Fibroblast of lung (primary cell): ENCODE results near the gene SERPINB7. TPM values are rescaled to one million over a fixed set of nuclear protein-coding genes. Genes with fewer than 3 reads are reported as not detected.

Experiments used
- DNase-seq, 2 donors: peaks; one replicate each; pipeline versions ENCODE4 v3.0.0 to v3.0.0-alpha.2; 2010; ENCODE audit warnings: low read depth in 2 of 2
- H2AFZ ChIP-seq: 2 replicates; pipeline ENCODE4 v1.5.1; 2012; ENCODE audit warnings: low read length, control low read depth, inconsistent platforms
- H3K27ac ChIP-seq: 2 replicates; pipeline ENCODE4 v1.5.1; 2011; ENCODE audit warnings: low read length, control low read depth; ENCODE audit not compliant: insufficient read depth
- H3K27me3 ChIP-seq: 2 replicates; pipeline ENCODE4 v1.5.1; 2011; ENCODE audit warnings: mild to moderate bottlenecking, low read length; ENCODE audit not compliant: control insufficient read depth, insufficient read depth
- H3K36me3 ChIP-seq: 2 replicates; pipeline ENCODE4 v1.5.1; 2011; ENCODE audit warnings: low read length; ENCODE audit not compliant: control insufficient read depth, insufficient read depth
- H3K4me1 ChIP-seq: 2 replicates; pipeline ENCODE4 v1.5.1; 2011; ENCODE audit warnings: low read length; ENCODE audit not compliant: control insufficient read depth, insufficient read depth; ENCODE audit errors: extremely low read depth
- H3K4me2 ChIP-seq: 2 replicates; pipeline ENCODE4 v1.5.1; 2011; ENCODE audit warnings: low read length, control low read depth; ENCODE audit not compliant: insufficient read depth; ENCODE audit errors: extremely low read depth
- H3K4me3 ChIP-seq, 4 experiments: fragments of 200-600 bp in 1 of 4; sonication (generic) in 1 of 4; replicated peaks in 1 of 4; 2 replicates each; pipeline ENCODE4 v1.5.1; 2011 to 2016; ENCODE audit warnings: low read length in 4 of 4, low read depth in 3 of 4, mild to moderate bottlenecking in 3 of 4, control low read depth in 2 of 4, inconsistent platforms in 1 of 4, mixed read lengths in 1 of 4; ENCODE audit not compliant: insufficient read depth in 1 of 4; ENCODE audit errors: control extremely low read depth in 1 of 4
- H3K79me2 ChIP-seq: 2 replicates; pipeline ENCODE4 v1.5.1; 2012; ENCODE audit warnings: mild to moderate bottlenecking, low read length, inconsistent platforms; ENCODE audit not compliant: control insufficient read depth, insufficient read depth
- H3K9ac ChIP-seq: 2 replicates; pipeline ENCODE4 v1.5.1; 2011; ENCODE audit warnings: mild to moderate bottlenecking, low read length, control low read depth; ENCODE audit not compliant: insufficient read depth
- H3K9me3 ChIP-seq: 2 replicates; pipeline ENCODE4 v1.5.1; 2012; ENCODE audit warnings: low read depth, low read length; ENCODE audit not compliant: control insufficient read depth, insufficient read depth
- H4K20me1 ChIP-seq: 2 replicates; pipeline ENCODE4 v1.5.1; 2011; ENCODE audit warnings: low read length; ENCODE audit not compliant: control insufficient read depth, insufficient read depth; ENCODE audit errors: extremely low read depth
- EZH2 ChIP-seq: IDR thresholded peaks from 2 replicates; pipeline ENCODE4 v1.5.1; 2012; ENCODE audit warnings: low read length, control low read depth, mild to moderate bottlenecking; ENCODE audit errors: missing control alignments
- polyA plus RNA-seq, 2 donors: library from polyadenylated mRNA; depleted of rRNA in 1 of 2; stranded (reverse) in 1 of 2; unstranded in 1 of 2; fragments of >200 nt; gene quantifications; 2 replicates each; pipeline ENCODE4 v1.2.1, GENCODE V29; 2011 to 2012; ENCODE audit warnings: missing spikeins in 1 of 2
- total RNA-seq: library from RNA; depleted of rRNA; stranded (reverse); fragments of >200 nt; gene quantifications from 2 replicates; pipeline ENCODE4 v1.2.1, GENCODE V29; 2014
- TF ChIP-seq, protein P1 (sequence below), 2 donors: IDR thresholded peaks in 1 of 2; conservative IDR thresholded peaks in 1 of 2; 1 replicate in 1 of 2; 2 replicates in 1 of 2; pipeline ENCODE4 v1.5.1; 2011 to 2012; ENCODE audit warnings: low read length in 2 of 2, control low read depth in 1 of 2, inconsistent platforms in 1 of 2, low read depth in 1 of 2, mild to moderate bottlenecking in 1 of 2

Gene SERPINB7
- total and polyA plus RNA-seq, 2 donors (not counting 1 experiment from before 2014, with no cell fraction given) = 3.0 to 6.7 TPM

DNA sequence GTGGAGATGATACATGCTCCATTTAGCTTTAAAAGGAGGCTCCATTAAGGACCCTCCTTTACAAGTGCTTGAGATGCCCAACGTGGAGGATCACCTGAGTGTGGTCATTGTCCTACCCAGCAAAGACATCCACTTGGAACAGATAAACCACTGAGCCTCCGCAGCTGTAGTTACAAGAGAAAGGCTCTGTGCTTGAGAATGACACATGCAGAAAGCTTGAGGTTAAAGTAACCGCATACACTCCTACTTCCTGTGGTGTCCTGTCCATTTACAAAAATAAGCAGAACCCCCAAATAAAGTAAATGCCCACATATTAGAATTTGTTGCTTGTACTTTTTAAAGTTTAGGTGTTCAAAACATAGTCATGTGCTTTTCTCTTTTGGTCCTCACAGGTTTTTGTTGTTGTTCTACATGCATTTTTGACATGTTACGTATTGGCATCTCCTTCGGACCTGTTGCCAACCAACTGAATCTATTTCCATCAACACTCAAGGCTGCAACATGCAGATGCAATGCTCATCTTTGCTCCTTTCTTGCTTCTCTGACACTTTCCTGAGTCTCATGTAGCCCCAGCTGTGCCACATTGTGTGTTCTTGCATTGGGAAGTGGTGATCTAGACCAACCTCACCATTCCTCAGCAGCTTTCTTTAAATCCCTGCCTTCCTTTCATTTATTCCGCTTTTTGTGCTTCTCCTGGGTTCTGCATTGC is 56.0 kb downstream of the SERPINB7 start:
- Histone ChIP-seq H3K4me1 (peaks cover 6% of the 10 kb centered on the region), H3K9me3 (no peaks in the 10 kb centered on the region), H4K20me1 (no peaks in the 10 kb centered on the region), H3K9ac (no peak overlapping the region), H3K4me3 (no peak overlapping the region), H3K27me3 (no peaks in the 10 kb centered on the region), H2AFZ (no peak overlapping the region), H3K27ac (no peak overlapping the region), H3K79me2 (no peaks in the 10 kb centered on the region), H3K4me2 (no peak overlapping the region), H3K36me3 (no peaks in the 10 kb centered on the region)
- DNase-seq = peak; percentile 28 to 88
- no peak for TF ChIP-seq EZH2
- TF ChIP-seq, protein P1, sequence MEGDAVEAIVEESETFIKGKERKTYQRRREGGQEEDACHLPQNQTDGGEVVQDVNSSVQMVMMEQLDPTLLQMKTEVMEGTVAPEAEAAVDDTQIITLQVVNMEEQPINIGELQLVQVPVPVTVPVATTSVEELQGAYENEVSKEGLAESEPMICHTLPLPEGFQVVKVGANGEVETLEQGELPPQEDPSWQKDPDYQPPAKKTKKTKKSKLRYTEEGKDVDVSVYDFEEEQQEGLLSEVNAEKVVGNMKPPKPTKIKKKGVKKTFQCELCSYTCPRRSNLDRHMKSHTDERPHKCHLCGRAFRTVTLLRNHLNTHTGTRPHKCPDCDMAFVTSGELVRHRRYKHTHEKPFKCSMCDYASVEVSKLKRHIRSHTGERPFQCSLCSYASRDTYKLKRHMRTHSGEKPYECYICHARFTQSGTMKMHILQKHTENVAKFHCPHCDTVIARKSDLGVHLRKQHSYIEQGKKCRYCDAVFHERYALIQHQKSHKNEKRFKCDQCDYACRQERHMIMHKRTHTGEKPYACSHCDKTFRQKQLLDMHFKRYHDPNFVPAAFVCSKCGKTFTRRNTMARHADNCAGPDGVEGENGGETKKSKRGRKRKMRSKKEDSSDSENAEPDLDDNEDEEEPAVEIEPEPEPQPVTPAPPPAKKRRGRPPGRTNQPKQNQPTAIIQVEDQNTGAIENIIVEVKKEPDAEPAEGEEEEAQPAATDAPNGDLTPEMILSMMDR (conservative IDR thresholded peaks at IDR 0.05 in 1 of 2, IDR thresholded peaks at IDR 0.05 in 1 of 2; ENCODE audit: low read depth in 1 of 2, low read length in 2 of 2) = no peak

- no peak overlapping the region for H3K4me2 ChIP-seq
- peaks cover 6% of the 10 kb centered on the region for H3K4me1 ChIP-seq
- H2AFZ ChIP-seq = no peak overlapping the region
Observed at GRCh38 chr18:63832470-63832869, 57.3 kb downstream of the SERPINB7 start.

GRCh38 chr18:63834471-63835113 is 59.4 kb downstream of the SERPINB7 start:
- DNase-seq = no peak
- no peaks in the 10 kb centered on the region for H4K20me1 ChIP-seq
- H2AFZ ChIP-seq = no peak overlapping the region
- H3K4me3 ChIP-seq = no peak overlapping the region
- no peak overlapping the region for H3K4me2 ChIP-seq
- no peaks in the 10 kb centered on the region for H3K27me3 ChIP-seq
- H3K9ac ChIP-seq = no peak overlapping the region
- no peak overlapping the region for H3K27ac ChIP-seq
- H3K36me3 ChIP-seq = no peaks in the 10 kb centered on the region
- peaks cover 6% of the 10 kb centered on the region for H3K4me1 ChIP-seq
- TF ChIP-seq, protein P1 (conservative IDR thresholded peaks at IDR 0.05 in 1 of 2, IDR thresholded peaks at IDR 0.05 in 1 of 2; ENCODE audit: low read depth in 1 of 2, low read length in 2 of 2) = no peak
- TF ChIP-seq EZH2 = no peak
- H3K9me3 ChIP-seq = no peaks in the 10 kb centered on the region
- no peaks in the 10 kb centered on the region for H3K79me2 ChIP-seq

More at GRCh38 chr18:63832470-63832869, 57.3 kb downstream of the SERPINB7 start:
- Histone ChIP-seq H3K9me3 (no peaks in the 10 kb centered on the region), H3K27me3 (no peaks in the 10 kb centered on the region), H3K27ac (peak overlapping the region; percentile 12), H3K36me3 (no peaks in the 10 kb centered on the region), H3K4me3 (no peak overlapping the region), H4K20me1 (no peaks in the 10 kb centered on the region), H3K79me2 (no peaks in the 10 kb centered on the region), H3K9ac (no peak overlapping the region)
- DNase-seq = peak in 1 of 2 donors; percentile 81
- no peak for TF ChIP-seq EZH2
- TF ChIP-seq, protein P1 (conservative IDR thresholded peaks at IDR 0.05 in 1 of 2, IDR thresholded peaks at IDR 0.05 in 1 of 2; ENCODE audit: low read depth in 1 of 2, low read length in 2 of 2) = no peak
